Osteocyte (in vitro differentiated cells): ENCODE measurements around the gene SLC4A8. TPM values are rescaled to one million over a fixed set of nuclear protein-coding genes. Genes with fewer than 3 reads are reported as not detected.

ENCODE experiments used
- DNase-seq: peaks from one replicate; pipeline ENCODE4 v3.0.0; 2021; ENCODE audit warnings: mixed read lengths; ENCODE audit not compliant: unreplicated experiment; ENCODE audit errors: extremely low spot score
- H3K27ac Mint-ChIP-seq: one replicate; pipeline ENCODE4 v1.8.0; 2021; ENCODE audit warnings: mild to moderate bottlenecking, mixed read lengths; ENCODE audit not compliant: unreplicated experiment
- H3K27me3 Mint-ChIP-seq: one replicate; pipeline ENCODE4 v1.8.0; 2021; ENCODE audit warnings: mixed read lengths; ENCODE audit not compliant: unreplicated experiment
- H3K36me3 Mint-ChIP-seq: one replicate; pipeline ENCODE4 v1.8.0; 2021; ENCODE audit warnings: mixed read lengths; ENCODE audit not compliant: unreplicated experiment
- H3K4me1 Mint-ChIP-seq: one replicate; pipeline ENCODE4 v1.8.0; 2021; ENCODE audit warnings: mixed read lengths; ENCODE audit not compliant: unreplicated experiment
- H3K4me3 Mint-ChIP-seq: one replicate; pipeline ENCODE4 v1.8.0; 2021; ENCODE audit warnings: mild to moderate bottlenecking, moderate library complexity, mixed read lengths; ENCODE audit not compliant: unreplicated experiment
- H3K9me3 Mint-ChIP-seq: one replicate; pipeline ENCODE4 v1.8.0; 2021; ENCODE audit warnings: mixed read lengths; ENCODE audit not compliant: unreplicated experiment
- CTCF ChIP-seq: fragments of 200-600 bp; sonication (generic); IDR thresholded peaks from 2 replicates; pipeline ENCODE4 v1.5.0; 2021; ENCODE audit warnings: antibody characterized with exemption, mild to moderate bottlenecking, moderate library complexity
- total RNA-seq: library from RNA; stranded (reverse); gene quantifications from 2 replicates; pipeline ENCODE4 v1.2.1, GENCODE V29; 2021

Gene SLC4A8
- total RNA-seq, 1 donor from 2014 or later = 3.6 TPM

- no peak overlapping the region for H3K27ac Mint-ChIP-seq
- no peaks in the 10 kb centered on the region for H3K4me1 Mint-ChIP-seq
- H3K36me3 Mint-ChIP-seq = no peaks in the 10 kb centered on the region
- peaks cover 6% of the 10 kb centered on the region for H3K27me3 Mint-ChIP-seq
- no peak for TF ChIP-seq CTCF
- H3K4me3 Mint-ChIP-seq = no peak overlapping the region
- H3K9me3 Mint-ChIP-seq = no peaks in the 10 kb centered on the region
- no peak for DNase-seq
Observed at GRCh38 chr12:51522696-51523095, 98.1 kb downstream of the SLC4A8 start.

- Mint-ChIP-seq H3K27ac (no peak overlapping the region), H3K4me1 (peaks cover 5% of the 10 kb centered on the region), H3K27me3 (peaks cover 6% of the 10 kb centered on the region), H3K9me3 (no peaks in the 10 kb centered on the region), H3K4me3 (no peak overlapping the region), H3K36me3 (no peaks in the 10 kb centered on the region)
- no peak for DNase-seq
- TF ChIP-seq CTCF = no peak
Observed at GRCh38 chr12:51524386-51524901, 99.8 kb downstream of the SLC4A8 start.

- TF ChIP-seq CTCF = no peak
- Mint-ChIP-seq H3K27ac (no peak overlapping the region), H3K9me3 (no peaks in the 10 kb centered on the region), H3K4me1 (peaks cover 5% of the 10 kb centered on the region), H3K27me3 (peaks cover under 1% of the 10 kb centered on the region), H3K4me3 (no peak overlapping the region), H3K36me3 (no peaks in the 10 kb centered on the region)
- DNase-seq = no peak
Observed at GRCh38 chr12:51525518-51525917, 100.9 kb downstream of the SLC4A8 start.

GRCh38 chr12:51527966-51528365, 103.3 kb downstream of the SLC4A8 start:
- Mint-ChIP-seq H3K4me1 (peaks cover 7% of the 10 kb centered on the region), H3K27ac (no peak overlapping the region), H3K36me3 (no peaks in the 10 kb centered on the region), H3K9me3 (no peaks in the 10 kb centered on the region), H3K27me3 (no peaks in the 10 kb centered on the region), H3K4me3 (no peak overlapping the region)
- TF ChIP-seq CTCF = no peak
- DNase-seq = no peak

- TF ChIP-seq CTCF = no peak
- no peak overlapping the region for H3K4me3 Mint-ChIP-seq
- peaks cover 7% of the 10 kb centered on the region for H3K4me1 Mint-ChIP-seq
- no peak overlapping the region for H3K27ac Mint-ChIP-seq
- no peaks in the 10 kb centered on the region for H3K36me3 Mint-ChIP-seq
- H3K27me3 Mint-ChIP-seq = no peaks in the 10 kb centered on the region
- DNase-seq = no peak
- no peaks in the 10 kb centered on the region for H3K9me3 Mint-ChIP-seq
Observed at GRCh38 chr12:51528852-51529650, 104.4 kb downstream of the SLC4A8 start.
